H1 (cell line): ENCODE measurements around the gene SLC25A20. TPM values are rescaled to one million over a fixed set of nuclear protein-coding genes. Genes with fewer than 3 reads are reported as not detected.

Experiments
- CTCF ChIA-PET: fragments of 300-600 bp; sonication (Branson Sonifier 250); formaldehyde crosslinking; loops from one replicate; lab custom pipeline; 2021; ENCODE audit not compliant: partially characterized antibody; lab: Charles Lee
- POLR2A ChIA-PET: fragments of 300-600 bp; sonication (Branson Sonifier 250); formaldehyde crosslinking; loops from one replicate; lab custom pipeline; 2021; ENCODE audit warnings: inconsistent platforms; ENCODE audit not compliant: partially characterized antibody; lab: Charles Lee
- DNase-seq, 2 experiments: peaks; one replicate each; pipeline versions ENCODE4 v3.0.0 to v3.0.0-alpha.2; 2010 to 2022; ENCODE audit warnings: low spot score in 2 of 2, low read depth in 1 of 2, mixed read lengths in 1 of 2
- FAIRE-seq: peaks from 2 replicates; lab custom pipeline; 2011; peaks lifted over from hg19 to GRCh38; lab: Jason Lieb, UNC
- H2AFZ ChIP-seq: 2 replicates; pipeline ENCODE4 v1.8.1; 2012; ENCODE audit warnings: low read length, inconsistent platforms
- H2AK5ac ChIP-seq: 2 replicates; pipeline ENCODE4 v1.6.1; 2013; ENCODE audit warnings: low read depth, low read length
- H2BK120ac ChIP-seq: replicated peaks from 2 replicates; pipeline ENCODE3; 2013; ENCODE audit warnings: low read depth, low read length, inconsistent platforms
- H2BK12ac ChIP-seq: 2 replicates; pipeline ENCODE4 v1.6.1; 2013; ENCODE audit warnings: low read depth, low read length
- H2BK15ac ChIP-seq: 2 replicates; pipeline ENCODE4 v1.6.1; 2013; ENCODE audit warnings: low read length
- H2BK20ac ChIP-seq: 2 replicates; pipeline ENCODE4 v1.6.1; 2013; ENCODE audit warnings: low read length
- H2BK5ac ChIP-seq: 2 replicates; pipeline ENCODE4 v1.6.1; 2013; ENCODE audit warnings: low read depth, low read length
- H3K14ac ChIP-seq: 2 replicates; pipeline ENCODE4 v1.6.1; 2013; ENCODE audit warnings: inconsistent platforms; ENCODE audit not compliant: insufficient read length
- H3K18ac ChIP-seq: 2 replicates; pipeline ENCODE4 v1.6.1; 2013; ENCODE audit warnings: low read length; ENCODE audit errors: extremely low read depth
- H3K23ac ChIP-seq: 2 replicates; pipeline ENCODE4 v1.6.1; 2013; ENCODE audit warnings: inconsistent platforms; ENCODE audit not compliant: insufficient read length
- H3K23me2 ChIP-seq: 2 replicates; pipeline ENCODE4 v1.6.1; 2013; ENCODE audit warnings: low read depth, low read length
- H3K27ac ChIP-seq: 2 replicates; pipeline ENCODE4 v1.6.1; 2011; ENCODE audit warnings: low read depth, low read length, inconsistent platforms
- H3K27me3 ChIP-seq, 4 experiments: replicated peaks in 1 of 4; 1 replicate in 1 of 4; 2 replicates in 3 of 4; pipeline versions ENCODE4 v1.6.1 to v1.8.1; 2011 to 2013; ENCODE audit warnings: low read length in 3 of 4, mild to moderate bottlenecking in 3 of 4, inconsistent platforms in 2 of 4, mixed read lengths in 2 of 4, moderate library complexity in 1 of 4; ENCODE audit not compliant: control insufficient read depth in 3 of 4, insufficient read depth in 3 of 4; ENCODE audit errors: extremely low read depth in 1 of 4
- H3K36me3 ChIP-seq, 4 experiments: 2 replicates each; pipeline versions ENCODE4 v1.6.1 to v1.8.1; 2011 to 2013; ENCODE audit warnings: mild to moderate bottlenecking in 4 of 4, low read length in 3 of 4, moderate library complexity in 2 of 4, control low read depth in 1 of 4, inconsistent platforms in 1 of 4; ENCODE audit not compliant: insufficient read depth in 4 of 4, control insufficient read depth in 2 of 4
- H3K4ac ChIP-seq: replicated peaks from 2 replicates; pipeline ENCODE3; 2013; ENCODE audit warnings: low read length, low read depth, mixed read lengths, inconsistent platforms; ENCODE audit not compliant: insufficient read length
- H3K4me1 ChIP-seq, 4 experiments: replicated peaks in 1 of 4; 1 replicate in 1 of 4; 2 replicates in 3 of 4; pipeline versions ENCODE4 v1.6.1 to v1.8.1; 2011 to 2013; ENCODE audit warnings: low read length in 3 of 4, inconsistent platforms in 2 of 4, mixed read lengths in 1 of 4; ENCODE audit not compliant: insufficient read depth in 4 of 4, control insufficient read depth in 3 of 4
- H3K4me2 ChIP-seq, 2 experiments: 2 replicates each; pipeline versions ENCODE4 v1.6.1 to v1.8.1; 2011 to 2013; ENCODE audit warnings: low read depth in 2 of 2, low read length in 2 of 2, control low read depth in 1 of 2, inconsistent platforms in 1 of 2, mild to moderate bottlenecking in 1 of 2; ENCODE audit not compliant: insufficient read depth in 1 of 2
- H3K4me3 ChIP-seq, 4 experiments: fragments of 200-600, 300-600 bp in 1 of 4; sonication (generic), shearing (Covaris generic), sonication (Bioruptor Twin) in 1 of 4; 2 replicates each; pipeline versions ENCODE4 v1.5.1 to v1.8.1; 2011 to 2016; ENCODE audit warnings: low read length in 4 of 4, low read depth in 3 of 4, control low read depth in 2 of 4, inconsistent platforms in 2 of 4, mild to moderate bottlenecking in 2 of 4, mixed read lengths in 1 of 4, moderate library complexity in 1 of 4; ENCODE audit not compliant: insufficient read depth in 2 of 4; ENCODE audit errors: extremely low read depth in 1 of 4
- H3K56ac ChIP-seq: replicated peaks from 2 replicates; pipeline ENCODE3; 2013; ENCODE audit warnings: low read depth, mild to moderate bottlenecking, mixed read lengths, low read length, inconsistent platforms; ENCODE audit not compliant: insufficient read length
- H3K79me1 ChIP-seq: 2 replicates; pipeline ENCODE4 v1.6.1; 2013; ENCODE audit warnings: low read depth, low read length, control low read depth
- H3K79me2 ChIP-seq, 2 experiments: 2 replicates each; pipeline versions ENCODE4 v1.6.1 to v1.8.1; 2012 to 2013; ENCODE audit warnings: low read length in 2 of 2, mild to moderate bottlenecking in 2 of 2, inconsistent platforms in 1 of 2; ENCODE audit not compliant: insufficient read depth in 2 of 2, control insufficient read depth in 1 of 2
- H3K9ac ChIP-seq, 4 experiments: replicated peaks in 1 of 4; 1 replicate in 1 of 4; 2 replicates in 3 of 4; pipeline versions ENCODE4 v1.6.1 to v1.8.1; 2011 to 2013; ENCODE audit warnings: low read depth in 3 of 4, low read length in 3 of 4, control low read depth in 2 of 4, mild to moderate bottlenecking in 2 of 4, moderate library complexity in 2 of 4, inconsistent platforms in 1 of 4; ENCODE audit errors: extremely low read depth in 1 of 4
- H3K9me3 ChIP-seq, 2 experiments: 2 replicates each; pipeline versions ENCODE4 v1.6.1 to v1.8.1; 2012 to 2013; ENCODE audit warnings: mild to moderate bottlenecking in 2 of 2, moderate library complexity in 2 of 2, control low read depth in 1 of 2, inconsistent platforms in 1 of 2, low read depth in 1 of 2, low read length in 1 of 2, mixed read lengths in 1 of 2; ENCODE audit not compliant: insufficient read depth in 2 of 2
- H4K20me1 ChIP-seq, 2 experiments: replicated peaks in 1 of 2; 2 replicates each; pipeline versions ENCODE3 to v1.8.1; 2011 to 2013; ENCODE audit warnings: inconsistent platforms in 2 of 2, low read length in 2 of 2, mild to moderate bottlenecking in 1 of 2; ENCODE audit not compliant: insufficient read depth in 2 of 2, control insufficient read depth in 1 of 2
- H4K5ac ChIP-seq: 2 replicates; pipeline ENCODE4 v1.6.1; 2013; ENCODE audit warnings: low read length, low read depth, mixed read lengths, inconsistent platforms; ENCODE audit not compliant: insufficient read length
- H4K8ac ChIP-seq: 2 replicates; pipeline ENCODE4 v1.8.0; 2013; ENCODE audit warnings: mild to moderate bottlenecking, moderate library complexity, low read length, inconsistent platforms; ENCODE audit not compliant: insufficient read depth; ENCODE audit errors: extremely low read depth
- H4K91ac ChIP-seq: replicated peaks from 2 replicates; pipeline ENCODE3; 2013; ENCODE audit warnings: low read length, mixed read lengths, inconsistent platforms; ENCODE audit not compliant: insufficient read length
- POLR2AphosphoS5 ChIP-seq: IDR thresholded peaks from 2 replicates; pipeline ENCODE4 v1.6.1; 2011; ENCODE audit warnings: low read depth, low read length
- SIN3A ChIP-seq, 2 experiments: IDR thresholded peaks in 1 of 2; conservative IDR thresholded peaks in 1 of 2; 2 replicates each; pipeline ENCODE4 v1.6.1; 2011 to 2012; ENCODE audit warnings: low read length in 2 of 2, improper control_type of control experiment in 1 of 2, low read depth in 1 of 2, mild to moderate bottlenecking in 1 of 2
- WGBS, 2 experiments: shearing (Covaris generic) in 1 of 2; methylation state at CpG; one replicate each; pipeline versions ENCODE4 v1.1.6 to v1.1.7; 2013 to 2015; ENCODE audit warnings: low lambda C conversion rate in 2 of 2, mixed read lengths in 2 of 2, inconsistent platforms in 1 of 2, low coverage in 1 of 2, missing lambda C conversion rate in 1 of 2; ENCODE audit not compliant: insufficient replicate concordance in 2 of 2, insufficient coverage in 1 of 2, insufficient read length in 1 of 2; ENCODE audit errors: extremely low coverage in 1 of 2, missing lambda C conversion rate in 1 of 2; 5-methylcytosine and 5-hydroxymethylcytosine counted together
- polyA plus RNA-seq, 7 experiments: library from polyadenylated mRNA; depleted of rRNA in 3 of 7; stranded (reverse) in 5 of 7; unstranded in 2 of 7; fragments of >200 nt in 5 of 7; fragments of 200-250 nt in 2 of 7; gene quantifications; 1 replicate in 5 of 7; 2 replicates in 1 of 7; 4 replicates in 1 of 7; pipeline versions ENCODE4 v1.2.1 to v1.2.3, GENCODE V29; 2011 to 2013; ENCODE audit warnings: missing spikeins in 2 of 7, mixed read lengths in 2 of 7
- total RNA-seq: library from RNA; stranded (reverse); fragmentation: NEBNext Ultra II Directional; extraction: Animal tissue kit (Norgen Biotek cat#: 25700); gene quantifications from 2 replicates; pipeline ENCODE4 v1.2.1, GENCODE V29; 2021

Gene SLC25A20
- total and polyA plus RNA-seq, 2 of the 8 experiments (the other 6 are each of a cell fraction or from before 2014, with no cell fraction given), result 3.8 to 4.0 TPM

DNA sequence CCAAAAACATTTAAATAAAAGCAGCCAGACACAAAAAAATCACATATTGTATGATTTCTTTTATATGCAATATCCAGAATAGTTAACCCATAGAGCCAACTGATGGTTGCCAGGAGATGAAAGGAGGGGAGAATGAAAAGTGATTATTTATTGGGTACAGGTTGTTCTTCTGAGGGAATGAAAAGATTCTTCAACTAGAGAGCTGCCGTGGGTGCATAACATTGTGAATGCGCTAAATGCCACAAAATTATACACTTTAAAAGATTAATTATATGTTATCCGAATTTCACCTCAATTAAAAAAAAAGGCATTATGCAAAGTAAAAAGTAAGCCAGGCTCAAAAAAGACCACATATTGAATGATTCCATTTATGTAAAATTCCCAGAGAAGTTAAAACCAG is 87.2 kb downstream of the SLC25A20 start:
- Histone ChIP-seq H2BK20ac (no peak overlapping the region), H3K4ac (no peak overlapping the region), H3K79me1 (no peaks in the 10 kb centered on the region), H2BK5ac (no peak overlapping the region), H2BK120ac (no peak overlapping the region), H3K4me3 (no peak overlapping the region), H3K4me2 (no peak overlapping the region), H3K9ac (no peak overlapping the region), H3K14ac (no peak overlapping the region), H2AK5ac (no peak overlapping the region), H3K4me1 (no peaks in the 10 kb centered on the region), H2BK12ac (no peak overlapping the region), H3K9me3 (no peaks in the 10 kb centered on the region), H2BK15ac (no peak overlapping the region), H3K56ac (no peak overlapping the region), H2AFZ (no peak overlapping the region), H3K23me2 (no peaks in the 10 kb centered on the region), H3K36me3 (no peaks in the 10 kb centered on the region), H4K91ac (no peak overlapping the region), H3K27ac (no peak overlapping the region), H3K18ac (no peak overlapping the region), H4K20me1 (no peaks in the 10 kb centered on the region), H3K79me2 (no peaks in the 10 kb centered on the region), H3K27me3 (no peaks in the 10 kb centered on the region), H4K8ac (no peak overlapping the region), H4K5ac (no peak overlapping the region), H3K23ac (no peak overlapping the region)
- FAIRE-seq (no peak), DNase-seq (no peak)
- CTCF ChIA-PET, result no interaction called here
- 86% methylated on average over 3 of the region's 3 CpGs; no CpG with 5 or more reads in 1 of the 2 experiments for WGBS, 2 experiments
- POLR2A ChIA-PET, result interaction anchor here (0.7 kb wide), 1 partner anchor 99 kb away, joined by 3 read pairs; no protein-coding TSS in a partner anchor
- TF ChIP-seq POLR2AphosphoS5 (no peak), SIN3A (conservative IDR thresholded peaks at IDR 0.05 in 1 of 2, IDR thresholded peaks at IDR 0.05 in 1 of 2; ENCODE audit: low read depth in 1 of 2, low read length in 2 of 2) (no peak)

Other genes starting within 250 kb of the SLC25A20 start
- 26.7 and 29.5 TPM in 2 replicates for gene CELSR3, start 236.0 kb downstream of the SLC25A20 start, total RNA-seq
- 11.6 and 17.5 TPM in 2 replicates for gene CELSR3, start 236.0 kb downstream of the SLC25A20 start, polyA plus RNA-seq (2011; rRNA removed)
- 31.7 and 34.7 TPM in 2 replicates for gene NCKIPSD, start 213.0 kb downstream of the SLC25A20 start, total RNA-seq
- gene NCKIPSD, start 213.0 kb downstream of the SLC25A20 start, polyA plus RNA-seq (2011; rRNA removed), result 91.8 and 114 TPM in 2 replicates
- 89.4 and 95.8 TPM in 2 replicates for gene IP6K2, start 181.7 kb downstream of the SLC25A20 start, total RNA-seq
- 144 and 166 TPM in 2 replicates for gene IP6K2, start 181.7 kb downstream of the SLC25A20 start, polyA plus RNA-seq (2011; rRNA removed)
- gene PRKAR2A, start 51.0 kb downstream of the SLC25A20 start, total RNA-seq, result 42.4 and 46.3 TPM in 2 replicates
- 6.3 and 14.1 TPM in 2 replicates for gene PRKAR2A, start 51.0 kb downstream of the SLC25A20 start, polyA plus RNA-seq (2011; rRNA removed)
- gene ARIH2, start 20.0 kb upstream of the SLC25A20 start, total RNA-seq, result 121 and 136 TPM in 2 replicates
- 70.3 and 72.9 TPM in 2 replicates for gene ARIH2, start 20.0 kb upstream of the SLC25A20 start, polyA plus RNA-seq (2011; rRNA removed)
- gene P4HTM, start 91.4 kb upstream of the SLC25A20 start, total RNA-seq, result 18.6 and 19.1 TPM in 2 replicates
- 25.4 and 31.1 TPM in 2 replicates for gene P4HTM, start 91.4 kb upstream of the SLC25A20 start, polyA plus RNA-seq (2011; rRNA removed)
- 180 and 187 TPM in 2 replicates for gene WDR6, start 108.5 kb upstream of the SLC25A20 start, total RNA-seq
- gene WDR6, start 108.5 kb upstream of the SLC25A20 start, polyA plus RNA-seq (2011; rRNA removed), result 257 and 340 TPM in 2 replicates
- 30.4 and 31.6 TPM in 2 replicates for gene DALRD3, start 119.7 kb upstream of the SLC25A20 start, total RNA-seq
- 86.5 and 95.3 TPM in 2 replicates for gene DALRD3, start 119.7 kb upstream of the SLC25A20 start, polyA plus RNA-seq (2011; rRNA removed)
- gene NDUFAF3, start 123.2 kb upstream of the SLC25A20 start, total RNA-seq, result 26.2 and 27.8 TPM in 2 replicates
- gene NDUFAF3, start 123.2 kb upstream of the SLC25A20 start, polyA plus RNA-seq (2011; rRNA removed), result 45.5 and 52.1 TPM in 2 replicates
- 409 and 419 TPM in 2 replicates for gene IMPDH2, start 130.5 kb upstream of the SLC25A20 start, total RNA-seq
- 363 and 374 TPM in 2 replicates for gene IMPDH2, start 130.5 kb upstream of the SLC25A20 start, polyA plus RNA-seq (2011; rRNA removed)
- gene QRICH1, start 195.2 kb upstream of the SLC25A20 start, total RNA-seq, result 123 and 142 TPM in 2 replicates
- gene QRICH1, start 195.2 kb upstream of the SLC25A20 start, polyA plus RNA-seq (2011; rRNA removed), result 128 and 136 TPM in 2 replicates
- 346 and 353 TPM in 2 replicates for gene QARS1, start 205.9 kb upstream of the SLC25A20 start, total RNA-seq
- gene QARS1, start 205.9 kb upstream of the SLC25A20 start, polyA plus RNA-seq (2011; rRNA removed), result 581 and 887 TPM in 2 replicates
- gene USP19, start 221.9 kb upstream of the SLC25A20 start, total RNA-seq, result 64.9 and 65.8 TPM in 2 replicates
- gene USP19, start 221.9 kb upstream of the SLC25A20 start, polyA plus RNA-seq (2011; rRNA removed), result 46.4 and 59.2 TPM in 2 replicates
- gene LAMB2, start 234.2 kb upstream of the SLC25A20 start, total RNA-seq, result 107 and 112 TPM in 2 replicates
- gene LAMB2, start 234.2 kb upstream of the SLC25A20 start, polyA plus RNA-seq (2011; rRNA removed), result 153 and 224 TPM in 2 replicates